ENCODE data around the gene GXYLT1.

DNA sequence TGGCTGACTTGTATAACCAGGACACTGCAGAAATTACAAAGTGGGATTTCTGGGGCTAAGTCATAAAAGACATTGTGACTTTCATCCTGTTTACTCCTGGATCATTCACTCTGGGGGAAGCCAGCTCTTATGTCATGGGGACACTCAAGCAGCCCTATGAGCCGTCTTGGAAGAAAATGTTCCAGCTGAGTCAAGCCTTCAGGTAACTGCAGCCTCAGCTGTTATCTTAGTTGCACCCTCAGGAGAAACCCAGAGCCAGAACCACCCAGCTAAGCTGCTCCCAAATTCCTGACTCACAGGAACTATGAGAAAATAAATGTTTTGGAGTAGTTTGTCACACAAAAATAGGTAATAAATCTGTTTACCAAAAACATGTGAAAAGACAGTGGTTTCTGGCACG, 43.1 kb upstream of the GXYLT1 start:
- no peak for TF ChIP-seq POLR2AphosphoS5 (IDR thresholded peaks at IDR 0.05; ENCODE audit: low read depth, low read length)
- TF ChIP-seq SIN3A (IDR thresholded peaks at IDR 0.05; ENCODE audit: borderline replicate concordance, insufficient read depth, low read length) = no peak
- TF ChIP-seq TAF1 (IDR thresholded peaks at IDR 0.05; ENCODE audit: borderline replicate concordance, insufficient read depth, low read length) = no peak
- TF ChIP-seq, protein P1, sequence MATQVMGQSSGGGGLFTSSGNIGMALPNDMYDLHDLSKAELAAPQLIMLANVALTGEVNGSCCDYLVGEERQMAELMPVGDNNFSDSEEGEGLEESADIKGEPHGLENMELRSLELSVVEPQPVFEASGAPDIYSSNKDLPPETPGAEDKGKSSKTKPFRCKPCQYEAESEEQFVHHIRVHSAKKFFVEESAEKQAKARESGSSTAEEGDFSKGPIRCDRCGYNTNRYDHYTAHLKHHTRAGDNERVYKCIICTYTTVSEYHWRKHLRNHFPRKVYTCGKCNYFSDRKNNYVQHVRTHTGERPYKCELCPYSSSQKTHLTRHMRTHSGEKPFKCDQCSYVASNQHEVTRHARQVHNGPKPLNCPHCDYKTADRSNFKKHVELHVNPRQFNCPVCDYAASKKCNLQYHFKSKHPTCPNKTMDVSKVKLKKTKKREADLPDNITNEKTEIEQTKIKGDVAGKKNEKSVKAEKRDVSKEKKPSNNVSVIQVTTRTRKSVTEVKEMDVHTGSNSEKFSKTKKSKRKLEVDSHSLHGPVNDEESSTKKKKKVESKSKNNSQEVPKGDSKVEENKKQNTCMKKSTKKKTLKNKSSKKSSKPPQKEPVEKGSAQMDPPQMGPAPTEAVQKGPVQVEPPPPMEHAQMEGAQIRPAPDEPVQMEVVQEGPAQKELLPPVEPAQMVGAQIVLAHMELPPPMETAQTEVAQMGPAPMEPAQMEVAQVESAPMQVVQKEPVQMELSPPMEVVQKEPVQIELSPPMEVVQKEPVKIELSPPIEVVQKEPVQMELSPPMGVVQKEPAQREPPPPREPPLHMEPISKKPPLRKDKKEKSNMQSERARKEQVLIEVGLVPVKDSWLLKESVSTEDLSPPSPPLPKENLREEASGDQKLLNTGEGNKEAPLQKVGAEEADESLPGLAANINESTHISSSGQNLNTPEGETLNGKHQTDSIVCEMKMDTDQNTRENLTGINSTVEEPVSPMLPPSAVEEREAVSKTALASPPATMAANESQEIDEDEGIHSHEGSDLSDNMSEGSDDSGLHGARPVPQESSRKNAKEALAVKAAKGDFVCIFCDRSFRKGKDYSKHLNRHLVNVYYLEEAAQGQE (IDR thresholded peaks at IDR 0.05; ENCODE audit: insufficient read depth in 1 of 2, low read depth in 2 of 2, low read length in 2 of 2) = no peak
- no peak for TF ChIP-seq FOXP2 (optimal IDR thresholded peaks at IDR 0.05; ENCODE audit: borderline replicate concordance, extremely low read depth, extremely low read length, insufficient read depth)

Measured in PFSK-1 (cell line).